ENCODE results near the gene DACT2.

Gene DACT2

DNA sequence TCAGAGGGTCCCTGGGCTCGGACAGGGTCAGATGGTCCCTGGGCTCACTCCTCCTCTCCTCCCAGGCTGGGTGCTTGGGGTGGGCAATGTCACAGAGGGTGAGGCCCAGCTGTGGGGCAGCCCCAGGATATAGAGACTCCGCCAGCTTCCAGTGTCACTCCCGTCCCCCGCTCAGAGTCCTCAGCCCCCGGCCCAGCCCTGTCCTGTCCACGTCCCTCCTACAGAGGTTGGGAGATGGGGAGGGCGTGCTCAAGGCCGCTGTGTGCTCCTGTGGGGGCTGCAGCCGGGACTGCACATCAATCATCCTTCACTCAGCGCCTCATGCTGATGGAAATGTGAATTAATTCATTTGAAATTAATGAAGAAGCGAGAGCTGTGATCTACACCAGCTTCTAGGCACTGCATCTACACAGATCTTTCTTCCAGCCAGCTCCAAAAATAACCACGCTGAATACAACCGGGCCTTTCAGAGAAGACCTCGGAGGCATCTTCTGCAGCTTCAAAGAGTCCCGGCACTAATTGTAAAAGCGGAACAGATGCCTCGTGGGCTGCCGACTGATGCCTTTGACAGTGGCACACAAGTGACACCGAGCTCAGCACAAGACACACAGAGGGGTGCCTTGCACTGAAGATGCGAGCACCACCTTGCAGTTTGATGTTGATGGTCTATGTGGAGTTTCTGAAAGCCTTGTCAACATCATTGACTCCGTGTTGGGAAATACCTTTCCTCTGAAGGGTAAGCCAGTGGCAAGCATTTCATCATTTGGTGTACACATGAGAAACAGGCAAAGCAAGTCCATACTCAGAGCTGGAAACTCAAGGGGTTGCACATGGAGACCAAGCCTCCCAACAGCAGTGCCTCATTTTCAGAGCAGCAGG lies 39.3 kb downstream of the DACT2 start:
- no peak for ATAC-seq
- TF ChIP-seq, protein P1, sequence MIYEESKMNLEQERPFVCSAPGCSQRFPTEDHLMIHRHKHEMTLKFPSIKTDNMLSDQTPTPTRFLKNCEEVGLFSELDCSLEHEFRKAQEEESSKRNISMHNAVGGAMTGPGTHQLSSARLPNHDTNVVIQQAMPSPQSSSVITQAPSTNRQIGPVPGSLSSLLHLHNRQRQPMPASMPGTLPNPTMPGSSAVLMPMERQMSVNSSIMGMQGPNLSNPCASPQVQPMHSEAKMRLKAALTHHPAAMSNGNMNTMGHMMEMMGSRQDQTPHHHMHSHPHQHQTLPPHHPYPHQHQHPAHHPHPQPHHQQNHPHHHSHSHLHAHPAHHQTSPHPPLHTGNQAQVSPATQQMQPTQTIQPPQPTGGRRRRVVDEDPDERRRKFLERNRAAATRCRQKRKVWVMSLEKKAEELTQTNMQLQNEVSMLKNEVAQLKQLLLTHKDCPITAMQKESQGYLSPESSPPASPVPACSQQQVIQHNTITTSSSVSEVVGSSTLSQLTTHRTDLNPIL (CRISPR knock-in tag; IDR thresholded peaks at IDR 0.05; ENCODE audit: low read depth), result no peak
- no peak for TF ChIP-seq ZFP3 (CRISPR knock-in tag; IDR thresholded peaks at IDR 0.05)
- no peak for TF ChIP-seq GLIS3 (CRISPR knock-in tag; IDR thresholded peaks at IDR 0.05)
- TF ChIP-seq ZNF70 (CRISPR knock-in tag; IDR thresholded peaks at IDR 0.05), result no peak
- TF ChIP-seq, protein P2, sequence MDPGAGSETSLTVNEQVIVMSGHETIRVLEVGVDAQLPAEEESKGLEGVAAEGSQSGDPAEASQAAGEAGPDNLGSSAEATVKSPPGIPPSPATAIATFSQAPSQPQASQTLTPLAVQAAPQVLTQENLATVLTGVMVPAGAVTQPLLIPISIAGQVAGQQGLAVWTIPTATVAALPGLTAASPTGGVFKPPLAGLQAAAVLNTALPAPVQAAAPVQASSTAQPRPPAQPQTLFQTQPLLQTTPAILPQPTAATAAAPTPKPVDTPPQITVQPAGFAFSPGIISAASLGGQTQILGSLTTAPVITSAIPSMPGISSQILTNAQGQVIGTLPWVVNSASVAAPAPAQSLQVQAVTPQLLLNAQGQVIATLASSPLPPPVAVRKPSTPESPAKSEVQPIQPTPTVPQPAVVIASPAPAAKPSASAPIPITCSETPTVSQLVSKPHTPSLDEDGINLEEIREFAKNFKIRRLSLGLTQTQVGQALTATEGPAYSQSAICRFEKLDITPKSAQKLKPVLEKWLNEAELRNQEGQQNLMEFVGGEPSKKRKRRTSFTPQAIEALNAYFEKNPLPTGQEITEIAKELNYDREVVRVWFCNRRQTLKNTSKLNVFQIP (CRISPR knock-in tag; IDR thresholded peaks at IDR 0.05; ENCODE audit: borderline replicate concordance, low read depth), result no peak
- no peak for TF ChIP-seq ZC3H10 (CRISPR knock-in tag; IDR thresholded peaks at IDR 0.05)
- TF ChIP-seq BACH2 (CRISPR knock-in tag; IDR thresholded peaks at IDR 0.05; ENCODE audit: borderline replicate concordance), result no peak
- no peak for TF ChIP-seq ZFP30 (CRISPR knock-in tag; IDR thresholded peaks at IDR 0.05)
- no peak for TF ChIP-seq CSDC2 (CRISPR knock-in tag; IDR thresholded peaks at IDR 0.05)
- TF ChIP-seq CSRNP3 (CRISPR knock-in tag; IDR thresholded peaks at IDR 0.05), result no peak
- no peak for TF ChIP-seq ZNF8 (CRISPR knock-in tag; IDR thresholded peaks at IDR 0.05)
- TF ChIP-seq PATZ1 (CRISPR knock-in tag; IDR thresholded peaks at IDR 0.05; ENCODE audit: borderline replicate concordance), result no peak
- no peak for TF ChIP-seq PPARA (CRISPR knock-in tag; IDR thresholded peaks at IDR 0.05; ENCODE audit: borderline replicate concordance)

DNA sequence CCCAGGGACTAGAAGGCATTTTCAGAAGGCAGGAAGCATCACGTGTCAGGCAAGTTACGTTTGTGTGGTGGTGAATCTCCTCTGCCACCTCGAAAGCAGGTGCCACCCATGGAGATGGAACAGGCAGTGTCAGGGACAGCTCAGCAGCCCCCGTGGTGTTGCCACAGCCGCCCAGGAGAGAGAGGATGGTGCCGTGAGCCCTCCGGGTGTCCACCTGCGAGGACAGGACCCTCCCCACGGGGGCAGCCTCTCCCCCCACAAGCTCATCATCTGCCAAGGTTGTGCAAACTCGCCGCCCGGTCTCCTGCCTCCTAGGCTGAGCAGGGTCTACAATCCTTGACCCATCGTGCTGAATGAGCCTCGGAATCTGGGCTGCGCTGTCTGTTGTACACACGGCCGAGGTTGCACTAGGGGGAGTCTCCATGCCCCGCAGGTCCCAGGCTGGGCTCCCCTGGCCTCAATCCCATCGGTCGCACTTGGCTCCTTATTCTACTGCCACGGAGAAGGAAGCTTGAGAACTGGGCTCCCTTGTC lies 40.1 kb downstream of the DACT2 start:
- ATAC-seq, result no peak
- TF ChIP-seq, protein P1 (CRISPR knock-in tag; IDR thresholded peaks at IDR 0.05; ENCODE audit: low read depth), result no peak
- TF ChIP-seq TOX (CRISPR knock-in tag; IDR thresholded peaks at IDR 0.05; ENCODE audit: borderline replicate concordance) (no peak), ZFP30 (CRISPR knock-in tag; IDR thresholded peaks at IDR 0.05) (no peak), ESRRG (CRISPR knock-in tag; IDR thresholded peaks at IDR 0.05) (no peak), ZFP3 (CRISPR knock-in tag; IDR thresholded peaks at IDR 0.05) (no peak), BACH2 (CRISPR knock-in tag; IDR thresholded peaks at IDR 0.05; ENCODE audit: borderline replicate concordance) (no peak), OSR1 (CRISPR knock-in tag; IDR thresholded peaks at IDR 0.05) (no peak), ZNF70 (CRISPR knock-in tag; IDR thresholded peaks at IDR 0.05) (no peak), ISL1 (CRISPR knock-in tag; IDR thresholded peaks at IDR 0.05) (no peak), TCF4 (CRISPR knock-in tag; IDR thresholded peaks at IDR 0.05; ENCODE audit: borderline replicate concordance) (no peak), PPARA (CRISPR knock-in tag; IDR thresholded peaks at IDR 0.05; ENCODE audit: borderline replicate concordance) (no peak), GLIS3 (CRISPR knock-in tag; IDR thresholded peaks at IDR 0.05) (no peak), ZNF565 (CRISPR knock-in tag; conservative IDR thresholded peaks at IDR 0.05; ENCODE audit: low read depth) (no peak), ZC3H10 (CRISPR knock-in tag; IDR thresholded peaks at IDR 0.05) (no peak), CSRNP3 (CRISPR knock-in tag; IDR thresholded peaks at IDR 0.05) (no peak), ARNTL (CRISPR knock-in tag; IDR thresholded peaks at IDR 0.05; ENCODE audit: borderline replicate concordance, low read depth) (no peak), RARB (CRISPR knock-in tag; IDR thresholded peaks at IDR 0.05) (no peak)
- TF ChIP-seq, protein P2 (CRISPR knock-in tag; IDR thresholded peaks at IDR 0.05; ENCODE audit: borderline replicate concordance, low read depth), result no peak
- TF ChIP-seq, protein P3, sequence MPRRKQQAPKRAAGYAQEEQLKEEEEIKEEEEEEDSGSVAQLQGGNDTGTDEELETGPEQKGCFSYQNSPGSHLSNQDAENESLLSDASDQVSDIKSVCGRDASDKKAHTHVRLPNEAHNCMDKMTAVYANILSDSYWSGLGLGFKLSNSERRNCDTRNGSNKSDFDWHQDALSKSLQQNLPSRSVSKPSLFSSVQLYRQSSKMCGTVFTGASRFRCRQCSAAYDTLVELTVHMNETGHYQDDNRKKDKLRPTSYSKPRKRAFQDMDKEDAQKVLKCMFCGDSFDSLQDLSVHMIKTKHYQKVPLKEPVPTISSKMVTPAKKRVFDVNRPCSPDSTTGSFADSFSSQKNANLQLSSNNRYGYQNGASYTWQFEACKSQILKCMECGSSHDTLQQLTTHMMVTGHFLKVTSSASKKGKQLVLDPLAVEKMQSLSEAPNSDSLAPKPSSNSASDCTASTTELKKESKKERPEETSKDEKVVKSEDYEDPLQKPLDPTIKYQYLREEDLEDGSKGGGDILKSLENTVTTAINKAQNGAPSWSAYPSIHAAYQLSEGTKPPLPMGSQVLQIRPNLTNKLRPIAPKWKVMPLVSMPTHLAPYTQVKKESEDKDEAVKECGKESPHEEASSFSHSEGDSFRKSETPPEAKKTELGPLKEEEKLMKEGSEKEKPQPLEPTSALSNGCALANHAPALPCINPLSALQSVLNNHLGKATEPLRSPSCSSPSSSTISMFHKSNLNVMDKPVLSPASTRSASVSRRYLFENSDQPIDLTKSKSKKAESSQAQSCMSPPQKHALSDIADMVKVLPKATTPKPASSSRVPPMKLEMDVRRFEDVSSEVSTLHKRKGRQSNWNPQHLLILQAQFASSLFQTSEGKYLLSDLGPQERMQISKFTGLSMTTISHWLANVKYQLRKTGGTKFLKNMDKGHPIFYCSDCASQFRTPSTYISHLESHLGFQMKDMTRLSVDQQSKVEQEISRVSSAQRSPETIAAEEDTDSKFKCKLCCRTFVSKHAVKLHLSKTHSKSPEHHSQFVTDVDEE (CRISPR knock-in tag; IDR thresholded peaks at IDR 0.05), result no peak
